ENCODE results near the gene SEL1L2. TPM values are rescaled to one million over a fixed set of nuclear protein-coding genes. Genes with fewer than 3 reads are reported as not detected.

SEL1L2 gene
- total and polyA plus RNA-seq, 9 of the 15 experiments (the other 6 are each of a cell fraction or from before 2014, with no cell fraction given) = not detected

DNA sequence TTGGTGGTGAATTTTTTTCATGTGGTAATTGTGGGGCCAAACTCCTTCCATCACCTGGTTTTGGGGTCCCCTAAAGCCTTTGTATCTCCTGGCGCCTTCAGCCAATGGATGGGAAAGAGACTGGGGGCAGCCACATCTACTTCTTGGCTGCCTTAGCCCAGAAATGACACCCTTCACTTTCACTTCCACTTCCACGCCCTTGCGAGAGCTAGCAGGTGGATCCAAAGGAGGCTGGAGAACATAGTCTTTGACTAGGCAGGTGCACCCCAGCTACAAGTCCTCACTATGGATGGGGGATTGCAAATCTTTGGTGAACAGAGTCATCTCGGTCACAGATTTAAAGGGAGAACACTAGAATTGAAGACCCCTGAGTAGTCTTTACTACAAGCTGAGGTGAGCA is 134.8 kb downstream of the SEL1L2 start:
- FAIRE-seq = no peak
- H3K27me3 ChIP-seq (ENCODE audit: control insufficient read depth in 2 of 2, insufficient read depth in 2 of 2, low read length in 2 of 2) = peaks cover 0 to 4% of the 10 kb centered on the region in 2 experiments; a peak in 1 of 5 replicates
- TF ChIP-seq DIDO1 (tag; IDR thresholded peaks at IDR 0.05; ENCODE audit: low read depth) (no peak), ZNF143 (CRISPR knock-in tag; IDR thresholded peaks at IDR 0.05) (no peak), SREBF1 (IDR thresholded peaks at IDR 0.05; ENCODE audit: borderline replicate concordance, low read depth, low read length) (no peak)
- POLR2A ChIA-PET = no interaction called here
- 0% methylated on average over 4 of the region's 4 CpGs for WGBS (ENCODE audit: insufficient coverage, low coverage, missing lambda C conversion rate)
- ATAC-seq = no peak
- intact Hi-C loops (cut with micrococcal nuclease) (no loop called here), in situ Hi-C loops (cut with MboI) (no loop called here)
- H3K79me2 ChIP-seq (ENCODE audit: control insufficient read depth, insufficient read depth, low read length) = no peaks in the 10 kb centered on the region
- H3K9ac ChIP-seq (ENCODE audit: insufficient read depth in 1 of 2, low read depth in 2 of 2, low read length in 2 of 2) = no peak overlapping the region
- no peaks in the 10 kb centered on the region for H3K9me1 ChIP-seq (ENCODE audit: control insufficient read depth, insufficient read depth, low read length)
- H3K9me3 ChIP-seq (replicated peaks; ENCODE audit: control insufficient read depth, insufficient read depth, low read depth, low read length) = no peaks in the 10 kb centered on the region
- H3K4me2 ChIP-seq (ENCODE audit: insufficient read depth, low read length) = no peak overlapping the region
- H2AFZ ChIP-seq (ENCODE audit: low read depth, low read length) = no peak overlapping the region
- no peaks in the 10 kb centered on the region for H3K4me1 ChIP-seq (replicated peaks in 1 of 2; ENCODE audit: control insufficient read depth in 2 of 2, insufficient read depth in 2 of 2, low read length in 2 of 2)
- CTCF ChIA-PET (ENCODE audit: low intra/inter-chr PET ratio) = no interaction called here
- no peaks in the 10 kb centered on the region for H3K36me3 ChIP-seq (ENCODE audit: control insufficient read depth, insufficient read depth, low read length)
- no peak for DNase-seq (ENCODE audit: extremely low read depth in 1 of 4, low spot score in 3 of 4)
- H3K27ac ChIP-seq (ENCODE audit: extremely low read depth, low read depth, low read length) = no peak overlapping the region
- no peaks in the 10 kb centered on the region for H4K20me1 ChIP-seq (replicated peaks; ENCODE audit: control insufficient read depth, insufficient read depth, low read length)
- BruUV-seq (replicated peaks) = no TSS peak
- H3K4me3 ChIP-seq = no peak overlapping the region

DNA sequence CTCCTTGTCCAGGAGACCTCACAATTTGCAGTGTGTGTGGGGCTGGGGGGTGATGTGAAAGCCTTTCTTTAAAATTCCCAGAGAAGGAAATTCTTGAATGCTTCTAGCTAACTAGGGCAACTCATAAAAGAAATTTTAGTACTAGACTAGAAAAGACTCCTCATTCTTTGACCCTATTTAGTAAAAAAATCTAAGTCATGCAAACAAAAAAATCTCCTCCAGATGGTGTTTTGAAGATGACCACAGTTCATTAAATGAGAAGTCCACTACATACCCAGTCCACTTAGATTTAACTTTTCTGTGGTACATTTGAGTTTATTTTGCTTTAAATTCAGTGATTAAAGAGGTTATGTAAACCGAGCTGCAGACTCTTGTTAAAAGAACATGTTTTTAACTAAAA is 138.1 kb downstream of the SEL1L2 start:
- 0% methylated on average over 1 of the region's 1 CpG for WGBS (ENCODE audit: insufficient coverage, low coverage, missing lambda C conversion rate)
- intact Hi-C loops (cut with micrococcal nuclease) = no loop called here
- POLR2A ChIA-PET = interaction anchor here (1.2 kb wide), 1 partner anchor 11 kb away, joined by 3 read pairs; no protein-coding TSS in a partner anchor

More for the DNA sequence above, 138.1 kb downstream of the SEL1L2 start:
- TF ChIP-seq ZNF197 (CRISPR knock-in tag; IDR thresholded peaks at IDR 0.05; ENCODE audit: low read depth) = no peak
- TF ChIP-seq, protein P1, sequence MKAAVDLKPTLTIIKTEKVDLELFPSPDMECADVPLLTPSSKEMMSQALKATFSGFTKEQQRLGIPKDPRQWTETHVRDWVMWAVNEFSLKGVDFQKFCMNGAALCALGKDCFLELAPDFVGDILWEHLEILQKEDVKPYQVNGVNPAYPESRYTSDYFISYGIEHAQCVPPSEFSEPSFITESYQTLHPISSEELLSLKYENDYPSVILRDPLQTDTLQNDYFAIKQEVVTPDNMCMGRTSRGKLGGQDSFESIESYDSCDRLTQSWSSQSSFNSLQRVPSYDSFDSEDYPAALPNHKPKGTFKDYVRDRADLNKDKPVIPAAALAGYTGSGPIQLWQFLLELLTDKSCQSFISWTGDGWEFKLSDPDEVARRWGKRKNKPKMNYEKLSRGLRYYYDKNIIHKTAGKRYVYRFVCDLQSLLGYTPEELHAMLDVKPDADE (conservative IDR thresholded peaks at IDR 0.05; ENCODE audit: control insufficient read depth, low read depth, low read length) = no peak
- TF ChIP-seq, protein P2, sequence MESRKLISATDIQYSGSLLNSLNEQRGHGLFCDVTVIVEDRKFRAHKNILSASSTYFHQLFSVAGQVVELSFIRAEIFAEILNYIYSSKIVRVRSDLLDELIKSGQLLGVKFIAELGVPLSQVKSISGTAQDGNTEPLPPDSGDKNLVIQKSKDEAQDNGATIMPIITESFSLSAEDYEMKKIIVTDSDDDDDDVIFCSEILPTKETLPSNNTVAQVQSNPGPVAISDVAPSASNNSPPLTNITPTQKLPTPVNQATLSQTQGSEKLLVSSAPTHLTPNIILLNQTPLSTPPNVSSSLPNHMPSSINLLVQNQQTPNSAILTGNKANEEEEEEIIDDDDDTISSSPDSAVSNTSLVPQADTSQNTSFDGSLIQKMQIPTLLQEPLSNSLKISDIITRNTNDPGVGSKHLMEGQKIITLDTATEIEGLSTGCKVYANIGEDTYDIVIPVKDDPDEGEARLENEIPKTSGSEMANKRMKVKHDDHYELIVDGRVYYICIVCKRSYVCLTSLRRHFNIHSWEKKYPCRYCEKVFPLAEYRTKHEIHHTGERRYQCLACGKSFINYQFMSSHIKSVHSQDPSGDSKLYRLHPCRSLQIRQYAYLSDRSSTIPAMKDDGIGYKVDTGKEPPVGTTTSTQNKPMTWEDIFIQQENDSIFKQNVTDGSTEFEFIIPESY (CRISPR knock-in tag; IDR thresholded peaks at IDR 0.05) = no peak
- no peak for TF ChIP-seq SLC30A9 (CRISPR knock-in tag; IDR thresholded peaks at IDR 0.05)
- DNase-seq (ENCODE audit: extremely low read depth in 1 of 4, low spot score in 3 of 4) (no peak), FAIRE-seq (no peak), ATAC-seq (no peak)
- Histone ChIP-seq H3K4me2 (ENCODE audit: insufficient read depth, low read length) (no peak overlapping the region), H3K4me3 (no peak overlapping the region), H3K9ac (ENCODE audit: insufficient read depth in 1 of 2, low read depth in 2 of 2, low read length in 2 of 2) (no peak overlapping the region), H3K36me3 (ENCODE audit: control insufficient read depth, insufficient read depth, low read length) (no peaks in the 10 kb centered on the region), H3K9me3 (replicated peaks; ENCODE audit: control insufficient read depth, insufficient read depth, low read depth, low read length) (no peaks in the 10 kb centered on the region), H3K27me3 (ENCODE audit: control insufficient read depth in 2 of 2, insufficient read depth in 2 of 2, low read length in 2 of 2) (no peaks in the 10 kb centered on the region), H3K9me1 (ENCODE audit: control insufficient read depth, insufficient read depth, low read length) (no peaks in the 10 kb centered on the region), H3K4me1 (replicated peaks in 1 of 2; ENCODE audit: control insufficient read depth in 2 of 2, insufficient read depth in 2 of 2, low read length in 2 of 2) (no peaks in the 10 kb centered on the region), H3K79me2 (ENCODE audit: control insufficient read depth, insufficient read depth, low read length) (no peaks in the 10 kb centered on the region), H2AFZ (ENCODE audit: low read depth, low read length) (no peak overlapping the region), H4K20me1 (replicated peaks; ENCODE audit: control insufficient read depth, insufficient read depth, low read length) (no peaks in the 10 kb centered on the region), H3K27ac (ENCODE audit: extremely low read depth, low read depth, low read length) (no peak overlapping the region)
- CTCF ChIA-PET (ENCODE audit: low intra/inter-chr PET ratio) = no interaction called here
- in situ Hi-C loops (cut with MboI) = no loop called here
- BruUV-seq (replicated peaks) = no TSS peak

All from K562 (cell line).